SK-N-SH (cell line): ENCODE measurements around the gene IL16.

Experiments used
- CTCF ChIP-seq: fragments of 200-600 bp; sonication (generic); IDR thresholded peaks from 2 replicates; pipeline ENCODE4 v1.6.1; 2017; ENCODE audit warnings: antibody characterized with exemption, mild to moderate bottlenecking, moderate library complexity
- FOXM1 ChIP-seq: IDR thresholded peaks from 2 replicates; pipeline ENCODE4 v1.4.0; 2012; ENCODE audit warnings: low read depth, mild to moderate bottlenecking
- GABPA ChIP-seq: IDR thresholded peaks from 2 replicates; pipeline ENCODE4 v1.4.0; 2012; ENCODE audit warnings: low read depth, mild to moderate bottlenecking
- NRF1 ChIP-seq: IDR thresholded peaks from 2 replicates; pipeline ENCODE4 v1.6.1; 2012; ENCODE audit warnings: low read depth, mild to moderate bottlenecking, low read length
- RCOR1 ChIP-seq: fragments of 150-350 bp; IDR thresholded peaks from 2 replicates; pipeline ENCODE4 v1.6.1; 2017; ENCODE audit warnings: antibody characterized with exemption, low read length
- USF1 ChIP-seq: IDR thresholded peaks from 2 replicates; pipeline ENCODE4 v1.4.0; 2012; ENCODE audit warnings: low read depth, borderline replicate concordance
- USF2 ChIP-seq: fragments of 150-350 bp; IDR thresholded peaks from 2 replicates; pipeline ENCODE4 v1.6.1; 2017; ENCODE audit warnings: antibody characterized with exemption, low read length, low read depth, borderline replicate concordance

GRCh38 chr15:81337713-81338157, 141.1 kb downstream of the IL16 start:
- TF ChIP-seq CTCF (no peak), FOXM1 (no peak), USF1 (no peak), GABPA (no peak), RCOR1 (no peak), NRF1 (no peak), USF2 (no peak)
